ENCODE results near the gene NR2E1.

- TF ChIP-seq CTCF (IDR thresholded peaks at IDR 0.05) (no peak), POLR2AphosphoS5 (IDR thresholded peaks at IDR 0.05) (no peak), POLR2A (IDR thresholded peaks at IDR 0.05) (no peak)
Observed at GRCh38 chr6:108228416-108228815, 62.6 kb downstream of the NR2E1 start.
